ENCODE results near the gene DISP2. TPM values are rescaled to one million over a fixed set of nuclear protein-coding genes. Genes with fewer than 3 reads are reported as not detected.

The DISP2 gene, protein sequence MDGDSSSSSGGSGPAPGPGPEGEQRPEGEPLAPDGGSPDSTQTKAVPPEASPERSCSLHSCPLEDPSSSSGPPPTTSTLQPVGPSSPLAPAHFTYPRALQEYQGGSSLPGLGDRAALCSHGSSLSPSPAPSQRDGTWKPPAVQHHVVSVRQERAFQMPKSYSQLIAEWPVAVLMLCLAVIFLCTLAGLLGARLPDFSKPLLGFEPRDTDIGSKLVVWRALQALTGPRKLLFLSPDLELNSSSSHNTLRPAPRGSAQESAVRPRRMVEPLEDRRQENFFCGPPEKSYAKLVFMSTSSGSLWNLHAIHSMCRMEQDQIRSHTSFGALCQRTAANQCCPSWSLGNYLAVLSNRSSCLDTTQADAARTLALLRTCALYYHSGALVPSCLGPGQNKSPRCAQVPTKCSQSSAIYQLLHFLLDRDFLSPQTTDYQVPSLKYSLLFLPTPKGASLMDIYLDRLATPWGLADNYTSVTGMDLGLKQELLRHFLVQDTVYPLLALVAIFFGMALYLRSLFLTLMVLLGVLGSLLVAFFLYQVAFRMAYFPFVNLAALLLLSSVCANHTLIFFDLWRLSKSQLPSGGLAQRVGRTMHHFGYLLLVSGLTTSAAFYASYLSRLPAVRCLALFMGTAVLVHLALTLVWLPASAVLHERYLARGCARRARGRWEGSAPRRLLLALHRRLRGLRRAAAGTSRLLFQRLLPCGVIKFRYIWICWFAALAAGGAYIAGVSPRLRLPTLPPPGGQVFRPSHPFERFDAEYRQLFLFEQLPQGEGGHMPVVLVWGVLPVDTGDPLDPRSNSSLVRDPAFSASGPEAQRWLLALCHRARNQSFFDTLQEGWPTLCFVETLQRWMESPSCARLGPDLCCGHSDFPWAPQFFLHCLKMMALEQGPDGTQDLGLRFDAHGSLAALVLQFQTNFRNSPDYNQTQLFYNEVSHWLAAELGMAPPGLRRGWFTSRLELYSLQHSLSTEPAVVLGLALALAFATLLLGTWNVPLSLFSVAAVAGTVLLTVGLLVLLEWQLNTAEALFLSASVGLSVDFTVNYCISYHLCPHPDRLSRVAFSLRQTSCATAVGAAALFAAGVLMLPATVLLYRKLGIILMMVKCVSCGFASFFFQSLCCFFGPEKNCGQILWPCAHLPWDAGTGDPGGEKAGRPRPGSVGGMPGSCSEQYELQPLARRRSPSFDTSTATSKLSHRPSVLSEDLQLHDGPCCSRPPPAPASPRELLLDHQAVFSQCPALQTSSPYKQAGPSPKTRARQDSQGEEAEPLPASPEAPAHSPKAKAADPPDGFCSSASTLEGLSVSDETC (N-terminal part only)
- total RNA-seq (2014; rRNA removed; shearing (Covaris generic)): 0.15 and 1.0 TPM in 2 replicates

DNA sequence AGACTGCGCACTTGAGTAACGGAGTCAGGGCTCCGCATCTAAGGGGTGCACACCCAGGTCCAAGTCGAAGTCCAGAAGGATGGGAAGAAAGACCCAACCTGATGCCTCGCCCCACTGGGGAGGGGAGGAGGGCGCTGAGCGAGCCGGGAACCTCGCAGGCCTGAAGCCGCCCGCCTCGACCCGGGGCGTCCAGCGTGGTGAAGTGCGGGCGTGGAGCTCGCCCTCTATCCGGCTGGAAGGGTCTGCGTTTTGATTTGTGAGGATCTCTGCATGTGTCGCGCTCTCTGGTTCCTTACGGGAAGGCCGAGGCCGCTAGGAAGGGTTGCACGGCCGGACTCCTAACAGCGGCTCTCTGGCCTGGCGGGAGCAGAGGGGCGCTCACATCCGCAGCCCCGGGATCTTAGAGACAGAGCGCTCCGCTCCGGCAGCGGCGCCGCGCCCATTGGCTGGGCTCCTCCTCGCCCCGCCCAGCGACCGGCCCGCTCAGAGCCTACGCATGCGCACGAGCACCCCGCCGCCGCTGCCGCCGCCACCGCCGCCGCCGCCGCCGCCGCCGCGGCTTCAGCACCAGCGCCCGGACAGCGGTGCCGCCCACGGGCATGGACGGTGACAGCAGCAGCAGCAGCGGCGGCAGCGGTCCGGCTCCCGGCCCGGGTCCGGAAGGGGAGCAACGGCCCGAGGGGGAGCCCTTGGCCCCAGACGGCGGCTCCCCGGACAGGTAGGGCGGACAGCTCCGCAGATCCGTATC, at the start of gene DISP2:
Gene DISP2 (plus strand): TSS at position 497 of the 748 bp plus-strand sequence. CDS start 103 bp downstream, at position 600.

DNA sequence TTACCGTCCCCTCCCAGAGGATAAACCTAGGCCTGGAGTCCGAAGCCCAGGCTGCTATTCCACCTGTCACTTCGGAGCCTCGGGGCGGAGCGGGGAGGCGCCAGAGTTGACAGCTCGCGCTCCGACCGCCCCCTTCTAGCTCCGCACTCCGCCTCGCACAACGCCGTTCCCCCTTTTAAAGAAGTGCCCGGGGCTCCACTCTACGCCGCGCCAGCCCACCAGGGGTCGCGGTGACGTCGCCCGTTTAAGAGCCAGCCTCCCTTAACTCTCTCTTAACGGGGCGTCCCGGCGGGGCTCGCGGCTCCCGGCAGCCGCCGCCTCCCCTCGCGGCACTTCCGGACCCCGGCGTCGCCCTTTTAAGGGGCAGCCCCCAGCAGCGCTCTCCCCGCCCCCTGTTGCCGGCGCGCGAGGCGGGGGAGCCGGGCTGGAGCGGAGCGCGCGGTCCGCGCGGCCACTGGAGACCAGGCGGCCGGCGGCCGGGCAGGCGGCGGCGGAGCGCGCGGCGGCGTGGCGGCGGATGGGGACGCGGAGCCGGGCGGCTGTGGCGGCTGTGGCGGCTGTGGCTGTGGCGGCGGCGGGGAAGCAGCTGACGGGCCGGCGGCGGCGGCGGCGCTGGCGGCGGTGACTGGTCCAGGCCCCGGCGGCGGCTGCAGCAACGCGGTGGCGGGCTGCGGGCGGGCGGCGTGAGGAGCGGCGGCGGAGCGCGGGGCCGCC, 34.6 kb upstream of the DISP2 start, which contains the start of gene INAFM2:
Gene INAFM2 (plus strand): TSS at position 454 of the 714 bp plus-strand sequence. CDS start 364 bp downstream, outside the sequence.

DNA sequence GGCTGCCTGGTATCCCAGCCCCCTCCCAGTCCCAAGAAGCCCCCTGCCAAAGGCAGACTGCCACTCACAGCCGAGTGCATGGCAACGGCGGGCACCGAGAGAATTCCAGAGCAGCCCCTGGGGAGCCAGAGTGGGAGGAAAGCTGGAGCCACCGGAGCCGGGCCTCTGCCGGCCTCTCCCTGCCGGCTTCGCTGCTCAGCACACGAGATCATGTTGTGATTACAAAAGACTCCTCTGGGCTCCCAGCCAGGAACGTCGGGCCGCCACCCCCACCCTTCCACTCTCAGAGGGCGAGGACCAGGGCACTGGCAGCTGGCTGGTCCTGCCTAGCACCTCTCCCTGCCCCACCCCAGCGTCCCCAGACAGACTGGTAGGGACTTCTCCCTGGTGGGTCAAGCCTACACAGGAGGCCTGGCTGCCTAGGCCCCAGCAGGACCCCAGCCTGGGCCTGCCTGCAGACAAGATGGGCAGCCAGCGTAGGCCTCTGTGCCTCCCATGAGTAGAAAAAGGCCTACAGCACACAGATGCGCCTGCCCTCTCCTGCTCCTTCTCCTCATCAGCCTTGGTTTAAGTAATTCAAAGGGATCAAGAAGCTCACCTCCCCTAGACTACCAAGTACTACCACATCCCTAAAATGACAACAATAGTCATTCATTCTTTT, 17.1 kb upstream of the DISP2 start, which contains the start of gene CCDC9B:
Gene CCDC9B (minus strand): TSS at position 200 of the 661 bp plus-strand sequence. CDS start 120 bp downstream, at position 80.

DNA sequence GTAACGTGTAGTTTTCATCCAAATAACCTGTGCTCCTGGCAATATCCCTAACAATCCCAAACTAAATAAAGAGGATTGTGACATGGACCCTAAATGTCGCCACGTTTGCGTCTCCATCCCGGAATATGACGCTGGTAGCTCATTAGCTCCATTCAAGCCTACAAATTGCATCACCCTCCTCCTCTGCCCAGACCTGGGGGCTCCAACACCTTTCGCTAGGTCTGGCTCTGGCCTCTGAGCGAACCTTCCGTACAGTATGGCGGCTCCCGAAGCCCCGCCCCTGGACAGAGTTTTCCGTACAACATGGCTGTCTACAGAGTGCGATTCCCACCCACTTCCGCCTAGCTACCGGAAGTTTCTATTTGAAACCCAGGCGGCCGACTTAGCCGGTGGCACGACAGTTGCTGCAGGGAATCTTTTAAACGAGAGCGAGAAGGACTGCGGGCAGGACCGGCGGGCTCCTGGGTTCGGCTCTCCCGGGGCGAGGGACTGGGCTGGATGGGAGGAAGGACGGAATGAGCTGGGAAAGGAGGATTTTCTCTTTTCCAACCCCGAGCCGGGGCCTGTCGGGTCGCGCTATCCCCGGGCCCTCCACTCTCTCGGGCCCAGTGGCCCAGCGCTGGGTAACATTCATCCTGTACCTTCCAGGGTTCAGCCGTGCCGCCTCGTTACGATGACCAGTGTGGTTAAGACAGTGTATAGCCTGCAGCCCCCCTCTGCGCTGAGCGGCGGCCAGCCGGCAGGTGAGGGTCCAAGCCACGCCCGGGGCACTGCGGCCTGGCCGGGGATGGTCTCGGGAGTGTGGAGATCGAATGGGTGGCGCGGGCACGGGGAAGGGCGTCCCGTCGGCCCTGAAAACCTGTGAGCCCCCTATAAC, 24.8 kb downstream of the DISP2 start, which contains the start of gene KNSTRN:
Gene KNSTRN (plus strand): TSS at position 142 of the 877 bp plus-strand sequence. CDS start 115 bp downstream, at position 257.

DNA sequence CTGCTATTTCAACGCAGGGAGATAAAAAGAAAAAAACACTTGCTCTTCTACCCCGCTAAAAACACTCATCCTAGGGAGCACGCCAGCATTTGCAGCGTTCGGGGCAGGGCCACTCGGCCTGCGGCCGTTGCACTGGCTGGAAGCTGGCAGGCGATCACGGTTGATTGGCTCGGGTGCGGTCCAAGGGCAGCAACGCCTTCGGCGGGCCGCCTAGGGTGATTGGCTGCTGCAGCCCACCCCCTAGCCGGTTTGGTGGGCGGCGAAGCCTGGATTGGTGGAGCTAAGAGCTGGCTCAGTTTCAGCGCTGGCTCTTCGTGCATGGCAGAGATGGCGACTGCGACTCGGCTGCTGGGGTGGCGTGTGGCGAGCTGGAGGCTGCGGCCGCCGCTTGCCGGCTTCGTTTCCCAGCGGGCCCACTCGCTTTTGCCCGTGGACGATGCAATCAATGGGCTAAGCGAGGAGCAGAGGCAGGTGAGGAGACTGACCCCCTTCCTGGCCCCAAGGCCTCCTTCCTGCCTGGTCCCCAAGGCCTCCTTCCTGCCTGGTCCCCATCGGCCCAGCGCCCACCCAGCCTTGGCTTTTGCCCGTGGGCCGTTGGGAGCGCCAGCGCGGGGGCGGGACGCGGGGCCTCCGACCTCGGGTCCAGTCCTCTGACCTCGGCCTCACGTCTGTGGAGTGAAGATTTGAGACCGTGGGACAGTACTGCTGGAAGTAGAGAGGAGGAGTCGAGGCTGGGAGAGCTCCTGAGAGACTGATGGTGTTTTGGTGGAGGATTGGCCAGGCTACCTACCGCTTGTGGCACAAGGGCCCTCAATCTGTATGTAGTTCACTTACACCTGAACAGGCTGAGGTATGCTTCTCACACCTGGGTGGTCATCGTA, 47.7 kb downstream of the DISP2 start, which contains the start of gene IVD:
Gene IVD (plus strand): TSS at position 295 of the 881 bp plus-strand sequence. CDS start 33 bp downstream, at position 328.

Other genes with a start within 250 kb of the DISP2 start
- gene BMF, start 249.3 kb upstream of the DISP2 start, total RNA-seq (2014; rRNA removed; shearing (Covaris generic)): 4.8 and 8.1 TPM in 2 replicates
- 54.6 and 74.5 TPM in 2 replicates for gene BUB1B, start 197.2 kb upstream of the DISP2 start, total RNA-seq (2014; rRNA removed; shearing (Covaris generic))
- gene PAK6, start 119.2 kb upstream of the DISP2 start, total RNA-seq (2014; rRNA removed; shearing (Covaris generic)): 0.64 and 0.91 TPM in 2 replicates
- gene ANKRD63, start 75.2 kb upstream of the DISP2 start, total RNA-seq (2014; rRNA removed; shearing (Covaris generic)): 0.34 and 0.37 TPM in 2 replicates
- 0.98 and 1.9 TPM in 2 replicates for gene PLCB2, start 50.3 kb upstream of the DISP2 start, total RNA-seq (2014; rRNA removed; shearing (Covaris generic))
- 16.1 and 17.4 TPM in 2 replicates for gene INAFM2, start 34.5 kb upstream of the DISP2 start, total RNA-seq (2014; rRNA removed; shearing (Covaris generic))
- gene CCDC9B, start 17.3 kb upstream of the DISP2 start, total RNA-seq (2014; rRNA removed; shearing (Covaris generic)): 47.7 and 53.8 TPM in 2 replicates
- gene PHGR1, start 7.2 kb upstream of the DISP2 start, total RNA-seq (2014; rRNA removed; shearing (Covaris generic)): not detected in 2 replicates
- 114 and 118 TPM in 2 replicates for gene KNSTRN, start 24.5 kb downstream of the DISP2 start, total RNA-seq (2014; rRNA removed; shearing (Covaris generic))
- 33.1 and 36.4 TPM in 2 replicates for gene IVD, start 47.6 kb downstream of the DISP2 start, total RNA-seq (2014; rRNA removed; shearing (Covaris generic))
- gene BAHD1, start 82.7 kb downstream of the DISP2 start, total RNA-seq (2014; rRNA removed; shearing (Covaris generic)): 9.8 and 12.5 TPM in 2 replicates
- gene CHST14, start 112.8 kb downstream of the DISP2 start, total RNA-seq (2014; rRNA removed; shearing (Covaris generic)): 18.4 and 22.0 TPM in 2 replicates
- gene CCDC32, start 206.8 kb downstream of the DISP2 start, total RNA-seq (2014; rRNA removed; shearing (Covaris generic)): 8.9 and 10.5 TPM in 2 replicates
- gene RPUSD2, start 211.1 kb downstream of the DISP2 start, total RNA-seq (2014; rRNA removed; shearing (Covaris generic)): 28.7 and 32.2 TPM in 2 replicates
- 25.2 and 26.9 TPM in 2 replicates for gene KNL1, start 236.0 kb downstream of the DISP2 start, total RNA-seq (2014; rRNA removed; shearing (Covaris generic))